H1 (cell line): ENCODE data around the gene ASMTL. TPM values are rescaled to one million over a fixed set of nuclear protein-coding genes. Genes with fewer than 3 reads are reported as not detected.
A peak's percentile ranks its signal among the peaks of the same experiment; 100 is the strongest.

Experiments
- CTCF ChIA-PET: fragments of 300-600 bp; sonication (Branson Sonifier 250); formaldehyde crosslinking; loops from one replicate; lab custom pipeline; 2021; ENCODE audit not compliant: partially characterized antibody; lab: Charles Lee
- POLR2A ChIA-PET: fragments of 300-600 bp; sonication (Branson Sonifier 250); formaldehyde crosslinking; loops from one replicate; lab custom pipeline; 2021; ENCODE audit warnings: inconsistent platforms; ENCODE audit not compliant: partially characterized antibody; lab: Charles Lee
- DNase-seq, 2 experiments: peaks; one replicate each; pipeline versions ENCODE4 v3.0.0 to v3.0.0-alpha.2; 2010 to 2022; ENCODE audit warnings: low spot score in 2 of 2, low read depth in 1 of 2, mixed read lengths in 1 of 2
- FAIRE-seq: peaks from 2 replicates; lab custom pipeline; 2011; peaks lifted over from hg19 to GRCh38; lab: Jason Lieb, UNC
- H2AFZ ChIP-seq: 2 replicates; pipeline ENCODE4 v1.8.1; 2012; ENCODE audit warnings: low read length, inconsistent platforms
- H2AK5ac ChIP-seq: 2 replicates; pipeline ENCODE4 v1.6.1; 2013; ENCODE audit warnings: low read depth, low read length
- H2BK120ac ChIP-seq: replicated peaks from 2 replicates; pipeline ENCODE3; 2013; ENCODE audit warnings: low read depth, low read length, inconsistent platforms
- H2BK12ac ChIP-seq: 2 replicates; pipeline ENCODE4 v1.6.1; 2013; ENCODE audit warnings: low read depth, low read length
- H2BK15ac ChIP-seq: 2 replicates; pipeline ENCODE4 v1.6.1; 2013; ENCODE audit warnings: low read length
- H2BK20ac ChIP-seq: 2 replicates; pipeline ENCODE4 v1.6.1; 2013; ENCODE audit warnings: low read length
- H2BK5ac ChIP-seq: 2 replicates; pipeline ENCODE4 v1.6.1; 2013; ENCODE audit warnings: low read depth, low read length
- H3K14ac ChIP-seq: 2 replicates; pipeline ENCODE4 v1.6.1; 2013; ENCODE audit warnings: inconsistent platforms; ENCODE audit not compliant: insufficient read length
- H3K18ac ChIP-seq: 2 replicates; pipeline ENCODE4 v1.6.1; 2013; ENCODE audit warnings: low read length; ENCODE audit errors: extremely low read depth
- H3K23ac ChIP-seq: 2 replicates; pipeline ENCODE4 v1.6.1; 2013; ENCODE audit warnings: inconsistent platforms; ENCODE audit not compliant: insufficient read length
- H3K23me2 ChIP-seq: 2 replicates; pipeline ENCODE4 v1.6.1; 2013; ENCODE audit warnings: low read depth, low read length
- H3K27ac ChIP-seq: 2 replicates; pipeline ENCODE4 v1.6.1; 2011; ENCODE audit warnings: low read depth, low read length, inconsistent platforms
- H3K27me3 ChIP-seq, 4 experiments: replicated peaks in 1 of 4; 1 replicate in 1 of 4; 2 replicates in 3 of 4; pipeline versions ENCODE4 v1.6.1 to v1.8.1; 2011 to 2013; ENCODE audit warnings: low read length in 3 of 4, mild to moderate bottlenecking in 3 of 4, inconsistent platforms in 2 of 4, mixed read lengths in 2 of 4, moderate library complexity in 1 of 4; ENCODE audit not compliant: control insufficient read depth in 3 of 4, insufficient read depth in 3 of 4; ENCODE audit errors: extremely low read depth in 1 of 4
- H3K36me3 ChIP-seq, 4 experiments: 2 replicates each; pipeline versions ENCODE4 v1.6.1 to v1.8.1; 2011 to 2013; ENCODE audit warnings: mild to moderate bottlenecking in 4 of 4, low read length in 3 of 4, moderate library complexity in 2 of 4, control low read depth in 1 of 4, inconsistent platforms in 1 of 4; ENCODE audit not compliant: insufficient read depth in 4 of 4, control insufficient read depth in 2 of 4
- H3K4ac ChIP-seq: replicated peaks from 2 replicates; pipeline ENCODE3; 2013; ENCODE audit warnings: low read length, low read depth, mixed read lengths, inconsistent platforms; ENCODE audit not compliant: insufficient read length
- H3K4me1 ChIP-seq, 4 experiments: replicated peaks in 1 of 4; 1 replicate in 1 of 4; 2 replicates in 3 of 4; pipeline versions ENCODE4 v1.6.1 to v1.8.1; 2011 to 2013; ENCODE audit warnings: low read length in 3 of 4, inconsistent platforms in 2 of 4, mixed read lengths in 1 of 4; ENCODE audit not compliant: insufficient read depth in 4 of 4, control insufficient read depth in 3 of 4
- H3K4me2 ChIP-seq, 2 experiments: 2 replicates each; pipeline versions ENCODE4 v1.6.1 to v1.8.1; 2011 to 2013; ENCODE audit warnings: low read depth in 2 of 2, low read length in 2 of 2, control low read depth in 1 of 2, inconsistent platforms in 1 of 2, mild to moderate bottlenecking in 1 of 2; ENCODE audit not compliant: insufficient read depth in 1 of 2
- H3K4me3 ChIP-seq, 4 experiments: fragments of 200-600, 300-600 bp in 1 of 4; sonication (generic), shearing (Covaris generic), sonication (Bioruptor Twin) in 1 of 4; 2 replicates each; pipeline versions ENCODE4 v1.5.1 to v1.8.1; 2011 to 2016; ENCODE audit warnings: low read length in 4 of 4, low read depth in 3 of 4, control low read depth in 2 of 4, inconsistent platforms in 2 of 4, mild to moderate bottlenecking in 2 of 4, mixed read lengths in 1 of 4, moderate library complexity in 1 of 4; ENCODE audit not compliant: insufficient read depth in 2 of 4; ENCODE audit errors: extremely low read depth in 1 of 4
- H3K56ac ChIP-seq: replicated peaks from 2 replicates; pipeline ENCODE3; 2013; ENCODE audit warnings: low read depth, mild to moderate bottlenecking, mixed read lengths, low read length, inconsistent platforms; ENCODE audit not compliant: insufficient read length
- H3K79me1 ChIP-seq: 2 replicates; pipeline ENCODE4 v1.6.1; 2013; ENCODE audit warnings: low read depth, low read length, control low read depth
- H3K79me2 ChIP-seq, 2 experiments: 2 replicates each; pipeline versions ENCODE4 v1.6.1 to v1.8.1; 2012 to 2013; ENCODE audit warnings: low read length in 2 of 2, mild to moderate bottlenecking in 2 of 2, inconsistent platforms in 1 of 2; ENCODE audit not compliant: insufficient read depth in 2 of 2, control insufficient read depth in 1 of 2
- H3K9ac ChIP-seq, 4 experiments: replicated peaks in 1 of 4; 1 replicate in 1 of 4; 2 replicates in 3 of 4; pipeline versions ENCODE4 v1.6.1 to v1.8.1; 2011 to 2013; ENCODE audit warnings: low read depth in 3 of 4, low read length in 3 of 4, control low read depth in 2 of 4, mild to moderate bottlenecking in 2 of 4, moderate library complexity in 2 of 4, inconsistent platforms in 1 of 4; ENCODE audit errors: extremely low read depth in 1 of 4
- H3K9me3 ChIP-seq, 2 experiments: 2 replicates each; pipeline versions ENCODE4 v1.6.1 to v1.8.1; 2012 to 2013; ENCODE audit warnings: mild to moderate bottlenecking in 2 of 2, moderate library complexity in 2 of 2, control low read depth in 1 of 2, inconsistent platforms in 1 of 2, low read depth in 1 of 2, low read length in 1 of 2, mixed read lengths in 1 of 2; ENCODE audit not compliant: insufficient read depth in 2 of 2
- H4K20me1 ChIP-seq, 2 experiments: replicated peaks in 1 of 2; 2 replicates each; pipeline versions ENCODE3 to v1.8.1; 2011 to 2013; ENCODE audit warnings: inconsistent platforms in 2 of 2, low read length in 2 of 2, mild to moderate bottlenecking in 1 of 2; ENCODE audit not compliant: insufficient read depth in 2 of 2, control insufficient read depth in 1 of 2
- H4K5ac ChIP-seq: 2 replicates; pipeline ENCODE4 v1.6.1; 2013; ENCODE audit warnings: low read length, low read depth, mixed read lengths, inconsistent platforms; ENCODE audit not compliant: insufficient read length
- H4K8ac ChIP-seq: 2 replicates; pipeline ENCODE4 v1.8.0; 2013; ENCODE audit warnings: mild to moderate bottlenecking, moderate library complexity, low read length, inconsistent platforms; ENCODE audit not compliant: insufficient read depth; ENCODE audit errors: extremely low read depth
- H4K91ac ChIP-seq: replicated peaks from 2 replicates; pipeline ENCODE3; 2013; ENCODE audit warnings: low read length, mixed read lengths, inconsistent platforms; ENCODE audit not compliant: insufficient read length
- BRCA1 ChIP-seq: IDR thresholded peaks from 2 replicates; pipeline ENCODE4 v1.6.1; 2012; ENCODE audit warnings: low read depth, low read length, improper control_type of control experiment
- CBX8 ChIP-seq: fragments of 300-800, 300-1000 bp; sonication (generic); IDR thresholded peaks from 2 replicates; pipeline ENCODE4 v1.7.1; 2016; ENCODE audit warnings: low read depth, low read length, borderline replicate concordance
- CTBP2 ChIP-seq: IDR thresholded peaks from 2 replicates; pipeline ENCODE4 v1.7.0; 2011; ENCODE audit warnings: borderline replicate concordance, mild to moderate bottlenecking, moderate library complexity, mixed read lengths, low read length; ENCODE audit not compliant: insufficient read depth, insufficient read length
- GTF2F1 ChIP-seq: IDR thresholded peaks from 2 replicates; pipeline ENCODE4 v1.6.1; 2012; ENCODE audit warnings: low read depth, low read length, improper control_type of control experiment, borderline replicate concordance
- HDAC6 ChIP-seq: IDR thresholded peaks from one replicate; pipeline ENCODE4 v1.7.1; 2012; ENCODE audit warnings: low read depth, mild to moderate bottlenecking, inconsistent platforms, low read length, moderate library complexity
- KDM1A ChIP-seq: fragments of 200-600, 300-600 bp; sonication (generic); IDR thresholded peaks from 2 replicates; pipeline ENCODE4 v1.7.1; 2016; ENCODE audit warnings: mild to moderate bottlenecking, low read length, borderline replicate concordance
- POU5F1 ChIP-seq: IDR thresholded peaks from 2 replicates; pipeline ENCODE4 v1.6.1; 2011; ENCODE audit warnings: low read depth, mild to moderate bottlenecking, low read length, moderate library complexity
- RBBP5 ChIP-seq: IDR thresholded peaks from 2 replicates; pipeline ENCODE4 v1.7.1; 2012; ENCODE audit warnings: low read depth, mild to moderate bottlenecking, inconsistent platforms, low read length, moderate library complexity, borderline replicate concordance
- SAP30 ChIP-seq: fragments of 300-600 bp; sonication (generic); IDR thresholded peaks from 2 replicates; pipeline ENCODE4 v1.7.1; 2012; ENCODE audit warnings: low read length, moderate library complexity, mild to moderate bottlenecking, inconsistent platforms; ENCODE audit not compliant: insufficient read depth, insufficient replicate concordance
- SP2 ChIP-seq: IDR thresholded peaks from 2 replicates; pipeline ENCODE4 v1.6.1; 2012; ENCODE audit warnings: mild to moderate bottlenecking, low read length, inconsistent platforms
- WGBS, 2 experiments: shearing (Covaris generic) in 1 of 2; methylation state at CpG; one replicate each; pipeline versions ENCODE4 v1.1.6 to v1.1.7; 2013 to 2015; ENCODE audit warnings: low lambda C conversion rate in 2 of 2, mixed read lengths in 2 of 2, inconsistent platforms in 1 of 2, low coverage in 1 of 2, missing lambda C conversion rate in 1 of 2; ENCODE audit not compliant: insufficient replicate concordance in 2 of 2, insufficient coverage in 1 of 2, insufficient read length in 1 of 2; ENCODE audit errors: extremely low coverage in 1 of 2, missing lambda C conversion rate in 1 of 2; 5-methylcytosine and 5-hydroxymethylcytosine counted together
- polyA plus RNA-seq, 7 experiments: library from polyadenylated mRNA; depleted of rRNA in 3 of 7; stranded (reverse) in 5 of 7; unstranded in 2 of 7; fragments of >200 nt in 5 of 7; fragments of 200-250 nt in 2 of 7; gene quantifications; 1 replicate in 5 of 7; 2 replicates in 1 of 7; 4 replicates in 1 of 7; pipeline versions ENCODE4 v1.2.1 to v1.2.3, GENCODE V29; 2011 to 2013; ENCODE audit warnings: missing spikeins in 2 of 7, mixed read lengths in 2 of 7
- total RNA-seq: library from RNA; stranded (reverse); fragmentation: NEBNext Ultra II Directional; extraction: Animal tissue kit (Norgen Biotek cat#: 25700); gene quantifications from 2 replicates; pipeline ENCODE4 v1.2.1, GENCODE V29; 2021
- TF ChIP-seq, protein P1 (sequence below): IDR thresholded peaks from 2 replicates; pipeline ENCODE4 v1.6.1; 2012; ENCODE audit warnings: low read length, inconsistent platforms

Gene ASMTL
- total and polyA plus RNA-seq, 2 of the 8 experiments (the other 6 are each of a cell fraction or from before 2014, with no cell fraction given): 75.6 to 81.4 TPM

DNA sequence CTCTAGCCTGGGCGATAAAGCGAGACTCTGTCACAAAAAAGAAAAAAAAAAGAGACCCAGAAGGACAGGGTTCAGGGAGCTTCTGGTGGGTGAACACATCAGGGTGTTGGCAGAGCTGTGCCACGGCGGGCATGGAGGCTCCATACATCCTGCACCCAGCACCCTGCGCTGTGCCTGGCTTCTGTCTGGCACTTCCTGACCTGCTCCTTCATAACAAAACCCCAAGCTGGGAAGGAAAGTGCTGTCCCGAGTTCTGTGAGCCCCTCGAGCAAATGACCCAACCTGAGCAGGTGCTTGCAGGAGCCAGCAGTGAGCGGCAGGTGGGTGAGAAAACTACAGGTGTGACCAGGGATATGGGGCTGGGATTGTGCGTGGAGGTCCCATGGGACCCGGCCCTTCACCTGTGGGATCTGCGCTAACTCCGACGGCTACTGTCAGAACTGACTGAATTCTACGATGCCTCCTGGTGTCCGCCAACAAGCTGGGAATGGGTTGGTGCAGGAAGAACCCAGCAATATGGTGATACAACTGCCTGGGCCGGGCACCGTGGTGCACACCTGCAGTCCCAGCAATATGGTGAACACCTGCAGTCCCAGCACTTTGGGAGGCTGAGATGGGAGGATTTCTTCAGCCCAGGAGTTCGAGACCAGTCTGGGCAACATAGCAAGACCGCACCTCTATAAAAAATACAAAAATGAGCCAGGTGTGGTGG lies 18.9 kb downstream of the ASMTL start:
- H3K23me2 ChIP-seq: no peaks in the 10 kb centered on the region
- no peak overlapping the region for H3K4me2 ChIP-seq
- no peak overlapping the region for H3K56ac ChIP-seq
- no peak overlapping the region for H2BK20ac ChIP-seq
- no peak overlapping the region for H2AK5ac ChIP-seq
- no peak overlapping the region for H3K23ac ChIP-seq
- H2BK15ac ChIP-seq: no peak overlapping the region
- no peaks in the 10 kb centered on the region for H3K79me2 ChIP-seq
- no peak overlapping the region for H2BK120ac ChIP-seq
- 90% methylated on average over 17 of the region's 19 CpGs; no CpG with 5 or more reads in 1 of the 2 experiments for WGBS, 2 experiments
- peaks cover 0 to 4% (median 1%) of the 10 kb centered on the region in 4 experiments; a peak in 1 of 7 replicates for H3K4me1 ChIP-seq
- H2BK5ac ChIP-seq: no peak overlapping the region
- ChIA-PET POLR2A (no interaction called here), CTCF (no interaction called here)
- no peak overlapping the region for H2BK12ac ChIP-seq
- H4K91ac ChIP-seq: no peak overlapping the region
- no peaks in the 10 kb centered on the region for H3K79me1 ChIP-seq
- no peak overlapping the region for H3K14ac ChIP-seq
- peaks cover 10 to 56% (median 33%) of the 10 kb centered on the region in 4 experiments for H3K36me3 ChIP-seq
- DNase-seq (no peak), FAIRE-seq (no peak)
- H3K9ac ChIP-seq: no peak overlapping the region
- no peaks in the 10 kb centered on the region for H3K9me3 ChIP-seq
- no peak overlapping the region for H3K18ac ChIP-seq
- H2AFZ ChIP-seq: no peak overlapping the region
- peaks cover 7 to 8% of the 10 kb centered on the region in 2 experiments for H4K20me1 ChIP-seq
- no peak overlapping the region for H3K27ac ChIP-seq
- H4K5ac ChIP-seq: no peak overlapping the region
- H3K4me3 ChIP-seq: no peak overlapping the region
- H3K4ac ChIP-seq: no peak overlapping the region
- peak overlapping the region; percentile 82; the same call in 1 of the 2 replicates for H4K8ac ChIP-seq
- H3K27me3 ChIP-seq: no peaks in the 10 kb centered on the region
- TF ChIP-seq, protein P1, sequence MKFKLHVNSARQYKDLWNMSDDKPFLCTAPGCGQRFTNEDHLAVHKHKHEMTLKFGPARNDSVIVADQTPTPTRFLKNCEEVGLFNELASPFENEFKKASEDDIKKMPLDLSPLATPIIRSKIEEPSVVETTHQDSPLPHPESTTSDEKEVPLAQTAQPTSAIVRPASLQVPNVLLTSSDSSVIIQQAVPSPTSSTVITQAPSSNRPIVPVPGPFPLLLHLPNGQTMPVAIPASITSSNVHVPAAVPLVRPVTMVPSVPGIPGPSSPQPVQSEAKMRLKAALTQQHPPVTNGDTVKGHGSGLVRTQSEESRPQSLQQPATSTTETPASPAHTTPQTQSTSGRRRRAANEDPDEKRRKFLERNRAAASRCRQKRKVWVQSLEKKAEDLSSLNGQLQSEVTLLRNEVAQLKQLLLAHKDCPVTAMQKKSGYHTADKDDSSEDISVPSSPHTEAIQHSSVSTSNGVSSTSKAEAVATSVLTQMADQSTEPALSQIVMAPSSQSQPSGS: no peak
- no peak for TF ChIP-seq SP2
- no peak for TF ChIP-seq CTBP2
- no peak for TF ChIP-seq GTF2F1
- no peak for TF ChIP-seq HDAC6
- no peak for TF ChIP-seq KDM1A
- TF ChIP-seq CBX8: no peak
- TF ChIP-seq BRCA1: no peak
- no peak for TF ChIP-seq SAP30
- no peak for TF ChIP-seq POU5F1
- TF ChIP-seq RBBP5: no peak
